ENCODE results near the gene ENOSF1.
"Not testable (repeated sequence)": the region's sequence is repeated elsewhere in the genome, so short reads cannot be mapped to it uniquely, and the experiment has no call there.

The ENOSF1 gene, protein sequence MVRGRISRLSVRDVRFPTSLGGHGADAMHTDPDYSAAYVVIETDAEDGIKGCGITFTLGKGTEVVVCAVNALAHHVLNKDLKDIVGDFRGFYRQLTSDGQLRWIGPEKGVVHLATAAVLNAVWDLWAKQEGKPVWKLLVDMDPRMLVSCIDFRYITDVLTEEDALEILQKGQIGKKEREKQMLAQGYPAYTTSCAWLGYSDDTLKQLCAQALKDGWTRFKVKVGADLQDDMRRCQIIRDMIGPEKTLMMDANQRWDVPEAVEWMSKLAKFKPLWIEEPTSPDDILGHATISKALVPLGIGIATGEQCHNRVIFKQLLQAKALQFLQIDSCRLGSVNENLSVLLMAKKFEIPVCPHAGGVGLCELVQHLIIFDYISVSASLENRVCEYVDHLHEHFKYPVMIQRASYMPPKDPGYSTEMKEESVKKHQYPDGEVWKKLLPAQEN

GRCh38 chr18:712401-713134, at the start of gene ENOSF1:
ENOSF1 (minus strand) TSS chr18:712630; CDS start chr18:712587, 43 bp downstream.
- no peak for DNase-seq

DNA sequence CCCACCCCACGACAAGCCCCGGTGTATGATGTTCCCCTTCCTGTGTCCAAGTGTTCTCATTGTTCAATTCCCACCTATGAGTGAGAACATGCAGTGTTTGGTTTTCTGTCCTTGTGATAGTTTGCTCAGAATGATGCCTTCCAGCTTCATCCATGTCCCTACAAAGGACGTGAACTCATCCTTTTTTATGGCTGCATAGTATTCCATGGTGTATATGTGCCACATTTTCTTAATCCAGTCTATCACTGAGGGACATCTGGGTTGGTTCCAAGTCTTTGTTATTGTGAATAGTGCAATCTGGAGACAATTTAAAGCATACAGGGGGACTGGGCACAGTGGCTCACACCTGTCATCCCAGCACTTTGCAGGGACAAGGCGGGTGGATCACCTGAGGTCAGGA, 47.4 kb upstream of the ENOSF1 start:
- not testable (repeated sequence) for DNase-seq

- DNase-seq, result no peak
These were observed 43.1 kb upstream of the ENOSF1 start for GRCh38 chr18:755506-755905.

GRCh38 chr18:754656-755055, 42.2 kb upstream of the ENOSF1 start:
- DNase-seq, result no peak

GRCh38 chr18:750456-750855, 38.0 kb upstream of the ENOSF1 start:
- no peak for DNase-seq

DNA sequence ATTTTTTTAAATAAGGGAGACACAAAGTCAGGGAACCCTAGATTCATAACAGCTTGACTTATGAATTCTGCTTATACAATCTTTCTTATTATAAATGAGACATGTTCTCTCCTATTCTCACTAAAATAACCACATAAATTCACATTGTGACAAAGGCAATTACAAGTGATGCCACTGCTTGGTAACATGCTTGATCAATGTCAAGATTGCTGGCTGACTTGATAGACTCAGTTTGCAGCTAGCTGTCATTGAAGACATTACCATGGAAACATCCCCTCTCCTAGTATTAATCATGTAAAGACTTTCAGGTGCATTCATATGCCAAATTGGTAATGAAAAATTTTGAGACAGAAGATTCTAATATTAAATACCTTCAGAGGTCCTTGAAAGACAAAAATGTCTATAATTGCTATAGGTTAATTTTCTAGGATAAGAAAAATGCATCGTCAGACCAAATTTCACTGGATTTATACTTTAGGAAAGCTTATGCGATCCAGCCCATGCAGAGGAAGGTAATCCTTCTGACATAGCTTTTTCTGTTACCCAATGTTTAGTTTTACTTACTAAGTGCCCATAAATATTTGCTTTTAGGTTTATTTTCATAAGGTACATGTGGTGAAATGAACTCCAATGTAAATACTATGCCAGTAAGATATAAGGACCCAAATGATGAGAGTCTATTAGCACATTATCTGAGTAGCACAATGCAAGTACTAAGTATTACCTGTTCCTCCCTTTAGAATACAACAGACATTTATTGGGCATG, 32.6 kb upstream of the ENOSF1 start:
- DNase-seq, result no peak

- DNase-seq, result peak; percentile 27
These were observed 29.6 kb upstream of the ENOSF1 start for GRCh38 chr18:741931-742512.

DNA sequence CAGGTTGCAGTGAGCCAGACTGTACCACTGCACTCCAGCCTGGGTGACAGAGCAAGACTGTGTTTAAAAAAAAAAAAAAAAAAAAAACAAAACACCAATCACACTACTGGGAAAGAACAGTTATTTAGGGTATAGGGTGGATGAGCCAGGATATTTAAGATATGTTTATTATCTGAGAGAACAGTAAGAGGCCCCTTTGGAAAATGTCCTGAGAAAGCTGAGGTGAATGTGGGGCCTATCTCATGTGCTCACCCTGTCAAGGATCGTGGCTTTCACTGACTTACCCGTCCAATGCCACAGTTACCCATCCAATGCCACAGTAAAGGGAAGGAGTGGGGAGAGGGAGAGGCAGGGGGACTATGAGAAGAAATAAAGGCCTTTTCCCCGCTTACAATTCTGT, 19.9 kb upstream of the ENOSF1 start:
- DNase-seq, result no peak

DNA sequence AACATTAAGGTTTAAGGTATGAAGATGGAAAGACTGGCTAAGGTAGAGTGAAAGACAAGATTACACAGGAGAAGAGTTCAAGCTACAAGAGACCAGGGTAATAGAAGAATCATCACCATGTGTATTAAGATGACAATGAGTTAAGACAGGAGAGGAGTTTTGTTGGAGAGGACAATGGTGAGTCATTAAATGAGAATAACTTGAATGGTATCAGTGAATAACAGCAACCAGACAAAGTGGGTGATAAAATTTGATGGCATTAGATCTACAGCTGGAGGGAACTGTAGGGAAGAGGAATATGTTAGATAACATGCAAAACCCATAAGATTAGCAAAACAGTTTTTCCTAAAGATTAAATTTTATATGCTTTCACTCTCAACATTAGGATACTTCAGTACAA, 18.8 kb upstream of the ENOSF1 start:
- no peak for DNase-seq

- DNase-seq, result no peak
These were observed 18.3 kb upstream of the ENOSF1 start for GRCh38 chr18:730692-731091.

- not testable (repeated sequence) for DNase-seq
These were observed 17.7 kb upstream of the ENOSF1 start for GRCh38 chr18:730120-730519.

GRCh38 chr18:725646-726045, 13.2 kb upstream of the ENOSF1 start:
- DNase-seq, result no peak

DNA sequence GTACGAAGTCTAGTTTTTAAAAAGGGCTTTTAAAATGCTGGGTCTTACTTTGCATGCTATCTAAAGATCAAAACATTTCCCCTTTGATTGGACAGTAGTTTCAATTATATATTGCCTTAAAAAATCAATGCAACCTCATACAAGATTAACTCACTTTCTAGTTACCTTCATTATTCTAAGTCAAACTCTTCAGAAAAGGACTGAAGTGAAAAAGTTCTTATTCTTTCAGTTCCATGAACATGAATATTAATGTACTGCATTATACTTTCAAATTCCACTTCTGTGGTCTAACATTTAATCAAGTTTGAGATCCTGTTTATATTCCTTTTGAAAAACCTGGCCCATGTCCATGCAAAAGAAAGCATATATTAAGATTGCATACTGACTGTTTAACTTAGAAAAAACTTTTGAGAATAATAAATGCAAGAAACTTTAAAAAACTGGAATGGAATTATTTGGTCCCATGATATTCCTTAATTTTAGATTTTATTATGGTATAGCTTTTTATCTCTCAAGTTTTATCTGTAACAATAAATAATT, 11.2 kb upstream of the ENOSF1 start:
- DNase-seq, result no peak

DNA sequence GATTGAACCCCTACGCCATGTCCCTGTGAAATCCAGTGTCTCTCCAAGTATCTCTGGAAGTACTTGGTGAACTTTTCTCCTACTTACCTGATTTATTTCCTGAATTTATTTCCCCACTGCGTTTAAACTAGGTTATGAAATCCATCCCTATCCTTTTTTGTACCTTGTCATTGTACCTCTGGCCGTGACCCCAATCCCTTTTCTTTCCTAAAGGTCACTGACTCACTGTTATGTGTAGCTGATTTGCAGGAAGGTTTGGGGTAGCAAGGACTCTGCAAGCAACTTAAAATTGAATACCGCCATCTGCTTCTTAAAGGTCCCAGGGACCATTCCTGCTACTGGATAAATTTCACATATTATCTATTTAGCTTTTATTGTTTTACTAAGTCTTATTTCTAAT, 4.6 kb upstream of the ENOSF1 start:
- no peak for DNase-seq

DNA sequence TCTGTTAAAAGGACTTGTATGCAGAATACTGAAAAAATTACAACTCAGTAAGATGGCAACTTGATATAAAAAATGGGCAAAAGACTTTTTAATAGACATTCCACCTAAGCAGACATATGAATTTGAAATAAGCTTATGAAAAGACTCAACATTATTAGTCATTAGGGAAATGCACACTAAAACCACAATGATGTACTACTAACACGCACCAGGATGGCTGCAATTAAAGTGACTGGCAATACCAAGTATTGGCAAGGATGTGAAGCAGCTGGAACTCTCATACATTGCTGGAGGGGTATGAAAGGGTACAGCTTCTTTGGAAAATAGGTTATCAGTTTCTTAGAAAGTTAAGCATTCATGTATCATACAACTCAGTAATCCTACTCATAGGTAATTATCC, 3.2 kb upstream of the ENOSF1 start:
- no peak for DNase-seq

DNA sequence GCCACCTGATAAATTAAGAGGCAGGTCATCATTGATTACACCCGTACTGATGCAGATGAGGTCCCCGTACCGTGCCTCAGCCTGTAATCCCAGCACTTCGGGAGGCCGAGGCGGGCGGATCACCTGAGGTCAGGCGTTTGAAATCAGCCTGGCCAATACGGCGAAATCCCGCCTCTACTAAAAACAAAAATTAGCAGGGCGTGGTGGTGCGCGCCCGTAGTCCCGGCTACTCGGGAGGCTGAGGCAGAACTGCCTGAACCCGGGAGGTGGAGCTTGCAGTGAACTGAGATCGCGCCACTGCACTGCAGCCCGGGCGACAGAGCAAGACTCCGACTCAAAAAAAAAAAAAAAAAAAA, 683 bp upstream of the ENOSF1 start:
- DNase-seq, result no peak

DNA sequence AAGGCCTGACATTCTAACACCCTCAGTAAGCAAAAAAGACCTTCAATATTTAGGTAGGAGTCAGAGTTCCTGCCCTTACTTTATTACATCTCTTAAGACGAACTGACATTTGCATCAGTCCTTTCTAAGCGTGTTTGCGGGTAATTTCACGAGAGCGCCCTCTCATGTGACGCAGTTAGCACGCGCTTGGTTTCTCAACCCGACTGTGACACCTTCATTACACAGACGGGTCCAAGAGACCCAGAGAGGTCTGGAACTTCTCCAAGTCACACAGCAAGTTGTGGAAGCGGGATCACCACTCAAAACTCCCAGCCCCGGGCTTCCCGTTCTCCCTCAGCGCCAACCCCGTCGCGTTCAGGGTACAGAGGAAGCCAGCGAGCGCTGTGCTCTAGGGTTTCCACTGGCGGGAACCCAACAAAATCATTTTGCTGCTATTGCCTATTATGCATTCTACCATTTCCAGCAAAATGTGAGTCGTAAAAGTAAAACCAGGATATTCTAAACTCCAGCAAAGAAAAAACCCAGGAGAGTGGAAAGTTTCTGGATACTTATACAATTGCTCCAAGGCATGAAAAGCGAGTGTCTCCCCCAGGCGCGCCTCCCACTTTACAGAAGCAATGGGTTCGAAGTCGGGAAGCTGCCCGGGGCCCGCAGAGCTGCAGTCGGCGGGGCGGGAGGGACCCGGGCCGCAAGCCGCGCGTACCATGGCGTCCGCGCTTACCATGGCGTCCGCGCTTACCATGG, 601 bp downstream of the ENOSF1 start:
- peak; percentile 13 for DNase-seq

DNA sequence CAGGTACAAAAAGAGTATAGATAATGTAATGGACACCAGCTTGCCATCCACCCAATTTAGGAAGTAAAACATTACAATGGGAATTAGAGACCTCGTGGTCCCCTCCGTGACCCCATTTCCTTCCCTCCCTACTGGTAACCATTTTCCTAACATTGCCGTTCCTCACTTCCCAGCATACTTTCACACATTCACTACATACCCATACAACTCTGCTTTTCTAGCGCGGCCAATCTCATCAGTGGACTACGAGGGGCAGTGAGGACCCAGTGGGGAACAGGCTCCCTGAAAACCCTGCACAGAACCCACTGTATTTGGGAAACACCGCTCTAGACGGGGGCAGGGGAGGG, 1.1 kb downstream of the ENOSF1 start:
- DNase-seq, result no peak

GRCh38 chr18:710418-711300, 1.8 kb downstream of the ENOSF1 start:
- DNase-seq, result no peak

GRCh38 chr18:709771-710170, 2.7 kb downstream of the ENOSF1 start:
- DNase-seq, result peak; percentile 74

DNA sequence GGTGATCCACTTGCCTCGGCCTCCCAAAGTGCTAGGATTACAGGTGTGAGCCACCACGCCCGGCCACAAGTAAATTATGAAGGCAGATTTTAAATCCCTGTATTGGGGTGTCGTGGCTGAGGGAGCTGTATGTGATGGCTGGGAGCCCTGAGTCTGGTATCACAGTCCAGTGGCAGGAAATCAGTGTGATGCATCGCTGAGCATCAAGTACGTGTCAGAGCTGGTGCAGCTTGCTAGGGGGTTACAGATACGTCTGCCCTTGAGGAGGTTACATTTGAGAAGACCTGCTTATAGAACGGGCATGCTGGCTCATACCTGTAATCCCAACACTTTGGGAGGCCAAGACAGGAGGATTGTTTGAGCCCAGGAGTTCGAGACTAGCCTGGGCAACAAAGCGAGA, 4.3 kb downstream of the ENOSF1 start:
- DNase-seq, result no peak

Data from DMS79 treated with DMSO at 0.1 percent for 48 hours (cell line).